ES-I3 (cell line): ENCODE data around the gene CRELD2.

ENCODE experiments used
- H3K36me3 ChIP-seq: 2 replicates; pipeline ENCODE4 v1.6.1; 2013; ENCODE audit warnings: mild to moderate bottlenecking, low read length, control low read depth, moderate library complexity; ENCODE audit not compliant: insufficient read depth
- H3K4me1 ChIP-seq: 2 replicates; pipeline ENCODE4 v1.6.1; 2013; ENCODE audit warnings: mild to moderate bottlenecking, control low read depth, low read length; ENCODE audit not compliant: insufficient read depth
- H3K9ac ChIP-seq: 2 replicates; pipeline ENCODE4 v1.6.1; 2013; ENCODE audit warnings: low read depth, mild to moderate bottlenecking, low read length, moderate library complexity
- H3K9me3 ChIP-seq: 2 replicates; pipeline ENCODE4 v1.6.1; 2013; ENCODE audit warnings: mild to moderate bottlenecking, low read length, moderate library complexity; ENCODE audit not compliant: control insufficient read depth, insufficient read depth

CRELD2 gene

GRCh38 chr22:49969751-49970527 is 51.5 kb downstream of the CRELD2 start:
- Histone ChIP-seq H3K4me1 (peaks cover 6% of the 10 kb centered on the region), H3K9ac (no peak overlapping the region), H3K36me3 (no peaks in the 10 kb centered on the region), H3K9me3 (no peaks in the 10 kb centered on the region)

DNA sequence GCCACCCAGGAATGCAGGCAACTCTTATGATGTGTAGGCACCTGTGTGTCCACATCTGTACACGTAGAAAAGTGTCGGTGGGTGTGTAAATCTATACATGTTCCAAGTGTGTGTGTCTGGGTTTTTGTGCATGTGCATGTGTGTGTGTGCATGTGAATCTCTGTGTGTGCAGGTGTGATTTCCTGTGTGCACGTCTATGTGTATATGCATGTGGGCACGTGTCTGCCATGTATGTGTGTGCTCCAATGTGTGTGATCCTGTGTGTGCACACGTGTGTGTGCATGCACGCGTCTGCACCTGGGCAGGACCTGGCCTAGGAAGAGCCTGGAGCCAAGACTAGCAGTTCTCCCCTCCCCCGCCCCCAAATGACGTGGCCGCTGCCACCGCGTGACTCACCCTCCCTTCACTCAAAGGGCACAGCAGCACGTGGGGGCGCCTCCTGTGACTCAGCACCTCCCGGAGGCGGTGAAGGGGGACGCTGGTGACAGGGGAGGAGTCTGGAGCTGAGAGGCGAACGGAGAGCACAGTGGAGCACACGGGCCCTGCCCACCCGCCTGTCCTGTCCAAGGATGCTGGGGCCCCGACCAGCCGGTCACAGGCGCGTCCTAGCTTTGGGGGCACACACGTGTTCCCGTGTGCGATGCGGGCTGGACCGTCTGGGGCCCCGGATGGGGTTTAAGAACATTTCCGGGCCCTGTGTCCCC is 52.2 kb downstream of the CRELD2 start:
- peaks cover 6% of the 10 kb centered on the region for H3K4me1 ChIP-seq
- peak overlapping the region; percentile 56 for H3K9ac ChIP-seq
- H3K36me3 ChIP-seq: no peaks in the 10 kb centered on the region
- no peaks in the 10 kb centered on the region for H3K9me3 ChIP-seq

GRCh38 chr22:49971232-49972162 is 53.1 kb downstream of the CRELD2 start:
- Histone ChIP-seq H3K9ac (peak overlapping the region; percentile 56), H3K9me3 (no peaks in the 10 kb centered on the region), H3K4me1 (peaks cover 9% of the 10 kb centered on the region), H3K36me3 (no peaks in the 10 kb centered on the region)

DNA sequence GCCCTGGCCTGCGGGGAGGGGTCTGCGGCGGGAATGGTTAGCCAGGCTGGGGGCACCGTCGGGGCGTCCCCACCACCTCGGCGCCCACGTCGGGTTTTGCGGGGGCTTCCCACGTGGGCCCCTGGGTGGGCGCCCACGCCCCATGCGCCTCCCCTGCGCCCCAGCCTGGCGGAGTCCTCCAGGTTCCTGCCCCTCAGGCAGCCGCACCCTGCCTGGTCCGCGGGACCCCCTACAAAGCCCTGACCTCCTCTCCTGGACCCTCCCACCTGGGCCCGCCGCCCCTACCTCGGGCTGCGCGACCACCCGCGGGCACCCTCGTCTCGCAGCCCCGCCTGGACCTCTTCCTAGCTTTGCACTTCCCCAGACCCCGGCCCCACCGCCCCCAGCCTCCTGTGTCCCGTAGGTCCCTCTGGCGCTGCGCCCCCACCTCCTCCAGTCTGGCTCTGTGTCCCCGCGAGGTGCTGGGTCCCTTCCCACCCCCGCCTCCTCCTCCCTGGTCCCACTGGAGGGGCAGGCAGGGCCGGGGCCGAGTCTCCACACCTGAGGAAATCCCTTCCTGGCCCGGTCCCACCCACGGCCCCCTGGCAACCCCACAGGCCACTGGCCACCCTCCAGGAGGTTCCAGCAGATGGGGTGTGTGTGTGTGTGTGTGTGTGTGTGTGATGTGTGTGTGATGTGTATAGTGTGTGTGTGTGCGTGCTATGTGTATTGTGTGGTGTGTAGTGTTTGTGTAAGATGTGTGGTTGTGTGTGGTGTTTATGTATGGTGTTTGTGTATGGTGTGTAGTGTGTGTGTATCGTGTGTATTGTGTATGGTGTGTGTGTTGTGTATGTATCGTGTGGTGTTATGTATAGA is 54.0 kb downstream of the CRELD2 start:
- no peaks in the 10 kb centered on the region for H3K36me3 ChIP-seq
- H3K9ac ChIP-seq: peak overlapping the region; percentile 56; the same call in 1 of the 2 replicates
- peaks cover 10% of the 10 kb centered on the region for H3K4me1 ChIP-seq
- H3K9me3 ChIP-seq: no peaks in the 10 kb centered on the region

GRCh38 chr22:49973018-49973961 is 54.9 kb downstream of the CRELD2 start:
- Histone ChIP-seq H3K4me1 (peaks cover 10% of the 10 kb centered on the region), H3K9ac (no peak overlapping the region), H3K9me3 (no peaks in the 10 kb centered on the region), H3K36me3 (no peaks in the 10 kb centered on the region)

- no peaks in the 10 kb centered on the region for H3K36me3 ChIP-seq
- H3K9me3 ChIP-seq: 0 out of 2 replicates have a peak, but pooled peaks cover 4% of the 10 kb centered on the region
- H3K4me1 ChIP-seq: peaks cover 4% of the 10 kb centered on the region; the same call in 1 of the 2 replicates
- H3K9ac ChIP-seq: no peak overlapping the region
Measured at GRCh38 chr22:49975543-49976389, 57.3 kb downstream of the CRELD2 start.

DNA sequence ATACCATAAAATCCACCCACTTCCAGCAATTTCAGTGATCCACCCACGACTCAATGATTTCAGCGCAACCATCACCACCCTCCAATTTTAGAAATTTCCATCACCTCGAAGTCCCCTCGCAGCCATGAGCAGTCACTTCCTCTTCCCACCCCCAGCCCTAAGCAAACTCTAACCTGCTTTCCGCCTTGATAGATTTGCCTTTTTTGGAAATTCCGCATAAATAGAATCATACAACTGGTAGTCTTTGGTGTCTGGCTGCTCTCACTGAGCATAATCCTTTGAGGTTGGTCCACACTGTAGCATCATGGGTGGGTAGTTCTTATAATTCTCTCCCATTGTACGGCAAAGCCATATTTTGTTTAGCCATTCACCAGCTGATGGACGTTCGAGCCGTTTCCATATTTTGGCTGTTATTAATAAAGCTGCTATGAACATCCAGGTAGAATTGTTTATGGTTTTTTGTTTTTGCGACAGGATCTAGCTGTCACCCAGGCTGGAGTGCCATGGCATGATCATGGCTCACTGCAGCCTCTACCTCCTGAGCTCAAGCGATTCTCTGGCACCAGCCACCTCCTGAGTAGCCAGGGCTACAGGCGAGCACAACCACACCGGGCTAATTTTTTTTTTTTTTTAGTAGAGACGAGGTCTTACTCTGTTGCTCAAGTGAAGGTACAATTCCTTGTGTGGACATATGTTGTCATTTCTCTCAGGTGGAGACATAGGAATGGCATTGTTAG is 58.2 kb downstream of the CRELD2 start:
- Histone ChIP-seq H3K9ac (no peak overlapping the region), H3K4me1 (peaks cover 4% of the 10 kb centered on the region; the same call in 1 of the 2 replicates), H3K36me3 (no peaks in the 10 kb centered on the region)

More for the DNA sequence above, 58.2 kb downstream of the CRELD2 start:
- 0 out of 2 replicates have a peak, but pooled peaks cover 4% of the 10 kb centered on the region for H3K9me3 ChIP-seq
